ENCODE results near the gene TRAF1.

GRCh38 chr9:120865176-120865575 lies 61.4 kb downstream of the TRAF1 start:
- TF ChIP-seq POLR2A (IDR thresholded peaks at IDR 0.05; ENCODE audit: insufficient read depth in 1 of 2, low read depth in 2 of 2, low read length in 2 of 2) = no peak
- no peak for TF ChIP-seq NR3C1 (CRISPR knock-in tag; IDR thresholded peaks at IDR 0.05)

Data from HepG2 (cell line).